Fibroblast of lung (primary cell): ENCODE measurements around the gene RGS3. TPM values are rescaled to one million over a fixed set of nuclear protein-coding genes. Genes with fewer than 3 reads are reported as not detected.

Experiments
- DNase-seq, 2 donors: peaks; one replicate each; pipeline versions ENCODE4 v3.0.0 to v3.0.0-alpha.2; 2010; ENCODE audit warnings: low read depth in 2 of 2
- H2AFZ ChIP-seq: 2 replicates; pipeline ENCODE4 v1.5.1; 2012; ENCODE audit warnings: low read length, control low read depth, inconsistent platforms
- H3K27ac ChIP-seq: 2 replicates; pipeline ENCODE4 v1.5.1; 2011; ENCODE audit warnings: low read length, control low read depth; ENCODE audit not compliant: insufficient read depth
- H3K27me3 ChIP-seq: 2 replicates; pipeline ENCODE4 v1.5.1; 2011; ENCODE audit warnings: mild to moderate bottlenecking, low read length; ENCODE audit not compliant: control insufficient read depth, insufficient read depth
- H3K36me3 ChIP-seq: 2 replicates; pipeline ENCODE4 v1.5.1; 2011; ENCODE audit warnings: low read length; ENCODE audit not compliant: control insufficient read depth, insufficient read depth
- H3K4me1 ChIP-seq: 2 replicates; pipeline ENCODE4 v1.5.1; 2011; ENCODE audit warnings: low read length; ENCODE audit not compliant: control insufficient read depth, insufficient read depth; ENCODE audit errors: extremely low read depth
- H3K4me2 ChIP-seq: 2 replicates; pipeline ENCODE4 v1.5.1; 2011; ENCODE audit warnings: low read length, control low read depth; ENCODE audit not compliant: insufficient read depth; ENCODE audit errors: extremely low read depth
- H3K4me3 ChIP-seq, 4 experiments: fragments of 200-600 bp in 1 of 4; sonication (generic) in 1 of 4; replicated peaks in 1 of 4; 2 replicates each; pipeline ENCODE4 v1.5.1; 2011 to 2016; ENCODE audit warnings: low read length in 4 of 4, low read depth in 3 of 4, mild to moderate bottlenecking in 3 of 4, control low read depth in 2 of 4, inconsistent platforms in 1 of 4, mixed read lengths in 1 of 4; ENCODE audit not compliant: insufficient read depth in 1 of 4; ENCODE audit errors: control extremely low read depth in 1 of 4
- H3K79me2 ChIP-seq: 2 replicates; pipeline ENCODE4 v1.5.1; 2012; ENCODE audit warnings: mild to moderate bottlenecking, low read length, inconsistent platforms; ENCODE audit not compliant: control insufficient read depth, insufficient read depth
- H3K9ac ChIP-seq: 2 replicates; pipeline ENCODE4 v1.5.1; 2011; ENCODE audit warnings: mild to moderate bottlenecking, low read length, control low read depth; ENCODE audit not compliant: insufficient read depth
- H3K9me3 ChIP-seq: 2 replicates; pipeline ENCODE4 v1.5.1; 2012; ENCODE audit warnings: low read depth, low read length; ENCODE audit not compliant: control insufficient read depth, insufficient read depth
- H4K20me1 ChIP-seq: 2 replicates; pipeline ENCODE4 v1.5.1; 2011; ENCODE audit warnings: low read length; ENCODE audit not compliant: control insufficient read depth, insufficient read depth; ENCODE audit errors: extremely low read depth
- EZH2 ChIP-seq: IDR thresholded peaks from 2 replicates; pipeline ENCODE4 v1.5.1; 2012; ENCODE audit warnings: low read length, control low read depth, mild to moderate bottlenecking; ENCODE audit errors: missing control alignments
- polyA plus RNA-seq, 2 donors: library from polyadenylated mRNA; depleted of rRNA in 1 of 2; stranded (reverse) in 1 of 2; unstranded in 1 of 2; fragments of >200 nt; gene quantifications; 2 replicates each; pipeline ENCODE4 v1.2.1, GENCODE V29; 2011 to 2012; ENCODE audit warnings: missing spikeins in 1 of 2
- total RNA-seq: library from RNA; depleted of rRNA; stranded (reverse); fragments of >200 nt; gene quantifications from 2 replicates; pipeline ENCODE4 v1.2.1, GENCODE V29; 2014
- TF ChIP-seq, protein P1 (sequence below), 2 donors: IDR thresholded peaks in 1 of 2; conservative IDR thresholded peaks in 1 of 2; 1 replicate in 1 of 2; 2 replicates in 1 of 2; pipeline ENCODE4 v1.5.1; 2011 to 2012; ENCODE audit warnings: low read length in 2 of 2, control low read depth in 1 of 2, inconsistent platforms in 1 of 2, low read depth in 1 of 2, mild to moderate bottlenecking in 1 of 2

Gene RGS3
- total and polyA plus RNA-seq, 2 donors (not counting 1 experiment from before 2014, with no cell fraction given): 48.1 to 74.3 TPM

DNA sequence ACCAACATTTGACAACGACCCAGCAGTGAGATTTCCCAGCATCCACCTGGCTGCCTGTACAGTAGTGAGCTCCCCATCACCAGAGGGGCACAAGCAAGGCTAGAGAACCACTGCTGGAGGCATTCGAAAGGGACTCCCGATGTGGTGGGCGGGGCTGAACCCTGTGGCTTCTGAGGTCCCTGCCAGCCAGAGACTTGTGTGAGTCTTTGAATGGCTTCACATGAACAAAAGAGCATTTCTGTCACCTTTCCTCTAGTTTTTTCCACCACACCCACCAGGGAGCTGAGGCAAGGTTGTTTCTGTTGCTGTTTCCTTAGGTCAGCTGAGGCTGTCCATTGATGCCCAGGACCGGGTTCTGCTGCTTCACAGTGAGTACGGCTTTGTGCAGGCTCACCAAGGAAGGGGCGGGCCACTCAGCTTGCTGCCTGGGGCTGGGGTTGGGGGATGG lies 15.7 kb downstream of the RGS3 start:
- Histone ChIP-seq H3K27me3 (no peaks in the 10 kb centered on the region), H3K79me2 (no peaks in the 10 kb centered on the region), H3K4me2 (no peak overlapping the region), H4K20me1 (no peaks in the 10 kb centered on the region), H3K9me3 (no peaks in the 10 kb centered on the region), H3K36me3 (no peaks in the 10 kb centered on the region), H3K4me1 (peaks cover 6% of the 10 kb centered on the region), H2AFZ (no peak overlapping the region), H3K27ac (no peak overlapping the region), H3K9ac (no peak overlapping the region), H3K4me3 (no peak overlapping the region)
- peak in 1 of 2 donors; percentile 41 for DNase-seq
- TF ChIP-seq, protein P1, sequence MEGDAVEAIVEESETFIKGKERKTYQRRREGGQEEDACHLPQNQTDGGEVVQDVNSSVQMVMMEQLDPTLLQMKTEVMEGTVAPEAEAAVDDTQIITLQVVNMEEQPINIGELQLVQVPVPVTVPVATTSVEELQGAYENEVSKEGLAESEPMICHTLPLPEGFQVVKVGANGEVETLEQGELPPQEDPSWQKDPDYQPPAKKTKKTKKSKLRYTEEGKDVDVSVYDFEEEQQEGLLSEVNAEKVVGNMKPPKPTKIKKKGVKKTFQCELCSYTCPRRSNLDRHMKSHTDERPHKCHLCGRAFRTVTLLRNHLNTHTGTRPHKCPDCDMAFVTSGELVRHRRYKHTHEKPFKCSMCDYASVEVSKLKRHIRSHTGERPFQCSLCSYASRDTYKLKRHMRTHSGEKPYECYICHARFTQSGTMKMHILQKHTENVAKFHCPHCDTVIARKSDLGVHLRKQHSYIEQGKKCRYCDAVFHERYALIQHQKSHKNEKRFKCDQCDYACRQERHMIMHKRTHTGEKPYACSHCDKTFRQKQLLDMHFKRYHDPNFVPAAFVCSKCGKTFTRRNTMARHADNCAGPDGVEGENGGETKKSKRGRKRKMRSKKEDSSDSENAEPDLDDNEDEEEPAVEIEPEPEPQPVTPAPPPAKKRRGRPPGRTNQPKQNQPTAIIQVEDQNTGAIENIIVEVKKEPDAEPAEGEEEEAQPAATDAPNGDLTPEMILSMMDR (conservative IDR thresholded peaks at IDR 0.05 in 1 of 2, IDR thresholded peaks at IDR 0.05 in 1 of 2; ENCODE audit: low read depth in 1 of 2, low read length in 2 of 2): no peak
- TF ChIP-seq EZH2: no peak

DNA sequence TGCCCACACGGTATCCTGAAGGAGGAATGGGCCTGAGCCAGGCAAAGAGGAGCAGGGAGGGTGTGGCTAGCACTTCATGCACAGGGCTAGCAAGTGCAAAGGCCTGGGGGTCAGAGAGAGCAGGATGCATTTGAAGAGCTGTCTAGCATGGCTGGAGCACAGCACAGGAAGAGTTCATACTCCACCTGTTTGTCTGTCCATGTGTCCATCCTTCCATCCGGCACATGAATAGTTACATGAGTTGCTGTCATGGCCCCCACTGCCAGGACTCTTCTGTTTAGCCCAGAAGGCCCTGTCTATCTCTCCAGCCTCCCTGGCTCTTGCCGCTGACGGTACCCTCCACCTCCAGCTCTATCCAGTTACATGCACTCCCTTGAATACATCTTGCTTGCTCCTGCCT lies 17.1 kb downstream of the RGS3 start:
- DNase-seq: no peak
- H3K27ac ChIP-seq: no peak overlapping the region
- H3K4me3 ChIP-seq: no peak overlapping the region
- H3K4me1 ChIP-seq: peaks cover 15% of the 10 kb centered on the region
- H3K4me2 ChIP-seq: no peak overlapping the region
- H3K79me2 ChIP-seq: no peaks in the 10 kb centered on the region
- H3K27me3 ChIP-seq: no peaks in the 10 kb centered on the region
- H3K9ac ChIP-seq: no peak overlapping the region
- H4K20me1 ChIP-seq: no peaks in the 10 kb centered on the region
- TF ChIP-seq EZH2: no peak
- TF ChIP-seq, protein P1 (conservative IDR thresholded peaks at IDR 0.05 in 1 of 2, IDR thresholded peaks at IDR 0.05 in 1 of 2; ENCODE audit: low read depth in 1 of 2, low read length in 2 of 2): no peak
- H3K36me3 ChIP-seq: no peaks in the 10 kb centered on the region
- H2AFZ ChIP-seq: no peak overlapping the region
- H3K9me3 ChIP-seq: no peaks in the 10 kb centered on the region

DNA sequence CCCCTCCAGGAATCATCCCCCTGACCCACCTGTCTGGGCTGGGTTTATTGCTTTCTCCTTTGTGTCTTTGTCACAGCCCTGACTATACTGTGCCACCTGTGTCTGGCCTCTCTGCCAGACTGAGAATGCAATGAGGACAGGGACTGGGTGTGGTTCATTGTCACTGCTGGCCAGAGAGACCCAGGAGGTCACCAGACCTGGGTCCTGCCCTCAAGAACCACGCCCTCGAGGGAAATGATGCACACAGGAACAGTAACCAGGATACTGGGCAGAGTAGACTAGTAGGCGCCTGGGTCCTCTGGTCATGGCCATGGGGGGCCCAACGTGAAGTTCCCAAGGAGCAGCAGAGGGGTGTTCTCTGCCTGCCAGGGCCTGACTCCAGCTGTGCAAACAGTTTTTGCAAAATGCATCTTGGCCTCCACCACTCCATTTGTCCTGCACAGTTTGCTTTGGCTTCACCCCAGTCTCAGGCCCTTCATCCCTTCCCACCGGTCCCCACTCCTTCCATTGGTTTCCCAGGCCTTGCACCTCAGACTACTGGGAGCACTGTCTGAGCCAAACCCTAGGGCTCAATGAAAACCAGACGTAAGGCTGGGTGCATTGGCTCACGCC lies 17.8 kb downstream of the RGS3 start:
- no peak overlapping the region for H3K27ac ChIP-seq
- no peaks in the 10 kb centered on the region for H3K36me3 ChIP-seq

More for the DNA sequence above, 17.8 kb downstream of the RGS3 start:
- peaks cover 20% of the 10 kb centered on the region for H3K4me1 ChIP-seq
- H3K27me3 ChIP-seq: no peaks in the 10 kb centered on the region
- no peaks in the 10 kb centered on the region for H3K79me2 ChIP-seq
- H4K20me1 ChIP-seq: no peaks in the 10 kb centered on the region
- no peak overlapping the region for H3K4me2 ChIP-seq
- H3K9me3 ChIP-seq: no peaks in the 10 kb centered on the region
- DNase-seq: peak in 1 of 2 donors; percentile 17
- no peak overlapping the region for H3K4me3 ChIP-seq
- H3K9ac ChIP-seq: no peak overlapping the region
- TF ChIP-seq, protein P1 (conservative IDR thresholded peaks at IDR 0.05 in 1 of 2, IDR thresholded peaks at IDR 0.05 in 1 of 2; ENCODE audit: low read depth in 1 of 2, low read length in 2 of 2): no peak
- TF ChIP-seq EZH2: no peak
- no peak overlapping the region for H2AFZ ChIP-seq
